Measurements from ENCODE around the gene KCNQ2.

The KCNQ2 gene

GRCh38 chr20:63452341-63452740 is 20.1 kb downstream of the KCNQ2 start:
- FAIRE-seq = no peak

- FAIRE-seq = no peak
Measured at GRCh38 chr20:63451821-63452220, 20.6 kb downstream of the KCNQ2 start.

GRCh38 chr20:63449796-63450730 is 22.4 kb downstream of the KCNQ2 start:
- FAIRE-seq = no peak

- no peak for FAIRE-seq
Measured at GRCh38 chr20:63449025-63449424, 23.4 kb downstream of the KCNQ2 start.

- no peak for FAIRE-seq
Measured at GRCh38 chr20:63448031-63448430, 24.4 kb downstream of the KCNQ2 start.

- FAIRE-seq = no peak
Measured at GRCh38 chr20:63447320-63447719, 25.1 kb downstream of the KCNQ2 start.

- no peak for FAIRE-seq
Measured at GRCh38 chr20:63446216-63447024, 26.0 kb downstream of the KCNQ2 start.

GRCh38 chr20:63445075-63445734 is 27.2 kb downstream of the KCNQ2 start:
- no peak for FAIRE-seq

- FAIRE-seq = no peak
Measured at GRCh38 chr20:63444548-63444947, 27.9 kb downstream of the KCNQ2 start.

- FAIRE-seq = no peak
Measured at GRCh38 chr20:63443606-63444395, 28.7 kb downstream of the KCNQ2 start.

- no peak for FAIRE-seq
Measured at GRCh38 chr20:63442100-63442493, 30.4 kb downstream of the KCNQ2 start.

- no peak for FAIRE-seq
Measured at GRCh38 chr20:63441136-63442099, 31.0 kb downstream of the KCNQ2 start.

- FAIRE-seq = no peak
Measured at GRCh38 chr20:63440366-63440955, 32.0 kb downstream of the KCNQ2 start.

GRCh38 chr20:63439866-63440265 is 32.6 kb downstream of the KCNQ2 start:
- FAIRE-seq = no peak

GRCh38 chr20:63438121-63438520 is 34.3 kb downstream of the KCNQ2 start:
- no peak for FAIRE-seq

- no peak for FAIRE-seq
Measured at GRCh38 chr20:63435552-63435951, 36.9 kb downstream of the KCNQ2 start.

- peak; percentile 65 for FAIRE-seq
Measured at GRCh38 chr20:63434599-63435378, 37.7 kb downstream of the KCNQ2 start.

- FAIRE-seq = no peak
Measured at GRCh38 chr20:63433756-63434531, 38.5 kb downstream of the KCNQ2 start.

GRCh38 chr20:63433351-63433750 is 39.1 kb downstream of the KCNQ2 start:
- no peak for FAIRE-seq
